Measurements from ENCODE around the gene GALR2. TPM values are rescaled to one million over a fixed set of nuclear protein-coding genes. Genes with fewer than 3 reads are reported as not detected.
A peak's percentile ranks its signal among the peaks of the same experiment; 100 is the strongest.

The GALR2 gene
- total and polyA plus RNA-seq, 10 of the 15 experiments (the other 5 are each of a cell fraction or from before 2014, with no cell fraction given) = 0.06 to 1.2 (median 0.22) TPM; not detected in 5

- TF ChIP-seq JUND (IDR thresholded peaks at IDR 0.05; ENCODE audit: low read depth, low read length) = no peak
- peak; percentile 19 for TF ChIP-seq SMAD1 (IDR thresholded peaks at IDR 0.05; ENCODE audit: low read depth, partially characterized antibody)
- TF ChIP-seq CEBPZ (IDR thresholded peaks at IDR 0.05; ENCODE audit: low read depth, low read length) = no peak
- peak; percentile 34 for TF ChIP-seq E4F1 (IDR thresholded peaks at IDR 0.05; ENCODE audit: borderline replicate concordance, partially characterized antibody)
- TF ChIP-seq ZNF687 (IDR thresholded peaks at IDR 0.05) = peak; percentile 69
- no peak; the same call in 1 of the 2 replicates for TF ChIP-seq MLLT1 (IDR thresholded peaks at IDR 0.05)
- TF ChIP-seq CBX5 (IDR thresholded peaks at IDR 0.05; ENCODE audit: low read depth) = no peak
- TF ChIP-seq MXI1 (IDR thresholded peaks at IDR 0.05; ENCODE audit: low read depth, low read length) = 0 out of 2 replicates have a peak, but pooled peaks have one; percentile 14
- TF ChIP-seq EGR1 (IDR thresholded peaks at IDR 0.05; ENCODE audit: borderline replicate concordance in 1 of 2, low read depth in 2 of 2, low read length in 2 of 2) = peak in 1 of 2 experiments; percentile 50; a peak in 1 of 3 replicates
- peak; percentile 22; the same call in 1 of the 2 replicates for TF ChIP-seq PKNOX1 (IDR thresholded peaks at IDR 0.05)
- TF ChIP-seq MEF2B (IDR thresholded peaks at IDR 0.05; ENCODE audit: partially characterized antibody, poor library complexity, severe bottlenecking) = peak; percentile 8
- no peak for TF ChIP-seq RCOR1 (conservative IDR thresholded peaks at IDR 0.05; ENCODE audit: low read depth, low read length)
- 0 out of 2 replicates have a peak, but pooled peaks have one; percentile 37 for TF ChIP-seq SMARCA5 (IDR thresholded peaks at IDR 0.05)
- TF ChIP-seq ATF7 (IDR thresholded peaks at IDR 0.05; ENCODE audit: low read depth) = 0 out of 2 replicates have a peak, but pooled peaks have one; percentile 24
- TF ChIP-seq YBX1 (IDR thresholded peaks at IDR 0.05) = no peak
Measured at GRCh38 chr17:76103274-76104139, 28.9 kb downstream of the GALR2 start, which contains the start of gene EXOC7 (continued).

Data from GM12878 (cell line).